ENCODE data around the gene NECAB2.

GRCh38 chr16:84021488-84021887 is 53.4 kb downstream of the NECAB2 start:
- TF ChIP-seq, protein P1, sequence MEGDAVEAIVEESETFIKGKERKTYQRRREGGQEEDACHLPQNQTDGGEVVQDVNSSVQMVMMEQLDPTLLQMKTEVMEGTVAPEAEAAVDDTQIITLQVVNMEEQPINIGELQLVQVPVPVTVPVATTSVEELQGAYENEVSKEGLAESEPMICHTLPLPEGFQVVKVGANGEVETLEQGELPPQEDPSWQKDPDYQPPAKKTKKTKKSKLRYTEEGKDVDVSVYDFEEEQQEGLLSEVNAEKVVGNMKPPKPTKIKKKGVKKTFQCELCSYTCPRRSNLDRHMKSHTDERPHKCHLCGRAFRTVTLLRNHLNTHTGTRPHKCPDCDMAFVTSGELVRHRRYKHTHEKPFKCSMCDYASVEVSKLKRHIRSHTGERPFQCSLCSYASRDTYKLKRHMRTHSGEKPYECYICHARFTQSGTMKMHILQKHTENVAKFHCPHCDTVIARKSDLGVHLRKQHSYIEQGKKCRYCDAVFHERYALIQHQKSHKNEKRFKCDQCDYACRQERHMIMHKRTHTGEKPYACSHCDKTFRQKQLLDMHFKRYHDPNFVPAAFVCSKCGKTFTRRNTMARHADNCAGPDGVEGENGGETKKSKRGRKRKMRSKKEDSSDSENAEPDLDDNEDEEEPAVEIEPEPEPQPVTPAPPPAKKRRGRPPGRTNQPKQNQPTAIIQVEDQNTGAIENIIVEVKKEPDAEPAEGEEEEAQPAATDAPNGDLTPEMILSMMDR (optimal IDR thresholded peaks at IDR 0.05 in 1 of 3, IDR thresholded peaks at IDR 0.05 in 1 of 3, conservative IDR thresholded peaks at IDR 0.05 in 1 of 3; ENCODE audit: extremely low read depth in 1 of 3, insufficient read depth in 2 of 3, low read length in 3 of 3) = no peak
- TF ChIP-seq EZH2 (IDR thresholded peaks at IDR 0.05; ENCODE audit: low read length) = no peak

Data from keratinocyte (primary cell).